Stimulated activated CD4-positive, alpha-beta T cell treated with anti-CD3 and anti-CD28 coated beads, Interleukin-1b, Interleukin-23, amount 100 ng/mL, for 48 hours (primary cell): ENCODE results near the gene ZFP36.
"Not testable (repeated sequence)": the region's sequence is repeated elsewhere in the genome, so short reads cannot be mapped to it uniquely, and the experiment has no call there.

Experiments used
- DNase-seq: peaks from one replicate; pipeline ENCODE4 v3.0.0-alpha.2; 2020

The ZFP36 gene

GRCh38 chr19:39449116-39449797 lies 42.6 kb downstream of the ZFP36 start:
- no peak for DNase-seq

DNA sequence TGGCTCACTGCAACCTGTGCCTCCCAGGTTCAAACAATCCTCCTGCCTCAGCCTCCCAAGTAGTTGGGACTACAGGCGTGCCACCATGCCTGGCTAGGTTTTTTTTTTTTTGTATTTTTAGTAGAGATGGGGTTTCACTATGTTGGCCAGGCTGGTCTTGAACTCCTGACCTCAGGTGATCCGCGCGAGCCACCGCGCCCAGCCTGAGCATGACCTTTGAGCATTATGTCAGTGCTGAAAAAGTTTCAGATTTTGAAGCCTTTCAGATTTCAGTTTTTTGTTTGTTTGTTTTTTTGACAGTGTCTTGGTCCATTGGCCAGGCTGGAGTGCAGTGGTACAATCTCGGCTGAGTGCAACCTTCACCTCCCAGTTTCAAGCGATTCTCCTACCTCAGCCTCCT lies 44.6 kb downstream of the ZFP36 start:
- DNase-seq, result not testable (repeated sequence)
